ENCODE data around the gene LAIR2. TPM values are rescaled to one million over a fixed set of nuclear protein-coding genes. Genes with fewer than 3 reads are reported as not detected.
"Not testable (repeated sequence)": the region's sequence is repeated elsewhere in the genome, so short reads cannot be mapped to it uniquely, and the experiment has no call there.

Gene LAIR2
- total RNA-seq, 1 experiment from 2014 or later: not detected

- Histone ChIP-seq H3K36me3 (ENCODE audit: low read depth) (no peaks in the 10 kb centered on the region), H3K79me2 (ENCODE audit: low read depth) (no peaks in the 10 kb centered on the region), H2AFZ (no peak overlapping the region), H3K9me2 (ENCODE audit: insufficient read depth) (no peaks in the 10 kb centered on the region), H3F3A (ENCODE audit: insufficient read depth, low read depth) (no peaks in the 10 kb centered on the region), H3K4me2 (no peak overlapping the region), H3K4me3 (no peak overlapping the region), H3K27me3 (ENCODE audit: insufficient read depth, low read depth) (peaks cover 56% of the 10 kb centered on the region), H3K4me1 (replicated peaks; ENCODE audit: insufficient read depth) (no peaks in the 10 kb centered on the region), H3K27ac (no peak overlapping the region), H3K9me3 (ENCODE audit: insufficient read depth, low read depth) (no peaks in the 10 kb centered on the region), H4K20me1 (ENCODE audit: insufficient read depth) (no peaks in the 10 kb centered on the region)
- ChIA-PET POLR2A (ENCODE audit: unreplicated experiment) (no interaction called here), CTCF (no interaction called here)
- peak in 1 of 2 experiments; percentile 21 for DNase-seq
- no TSS peak for BruUV-seq (replicated peaks)
- TF ChIP-seq EZH2 (IDR thresholded peaks at IDR 0.05; ENCODE audit: low read depth): no peak
- intact Hi-C loops (cut with micrococcal nuclease; ENCODE audit: unreplicated experiment): no loop called here
These were observed 16.8 kb upstream of the LAIR2 start for GRCh38 chr19:54485851-54486250.

GRCh38 chr19:54489341-54489740 is 13.3 kb upstream of the LAIR2 start:
- H3K9me2 ChIP-seq (ENCODE audit: insufficient read depth): no peaks in the 10 kb centered on the region

GRCh38 chr19:54489766-54490165 is 12.9 kb upstream of the LAIR2 start:
- no peak overlapping the region for H3K4me3 ChIP-seq
- H3K4me2 ChIP-seq: no peak overlapping the region
- ChIA-PET CTCF (no interaction called here), POLR2A (ENCODE audit: unreplicated experiment) (no interaction called here)
- no peaks in the 10 kb centered on the region for H3K79me2 ChIP-seq (ENCODE audit: low read depth)
- no peaks in the 10 kb centered on the region for H3K9me2 ChIP-seq (ENCODE audit: insufficient read depth)
- BruUV-seq (replicated peaks): no TSS peak
- peaks cover 82% of the 10 kb centered on the region for H3K27me3 ChIP-seq (ENCODE audit: insufficient read depth, low read depth)
- H3K9me3 ChIP-seq (ENCODE audit: insufficient read depth, low read depth): no peaks in the 10 kb centered on the region
- no peak for TF ChIP-seq EZH2 (IDR thresholded peaks at IDR 0.05; ENCODE audit: low read depth)
- TF ChIP-seq, protein P1, sequence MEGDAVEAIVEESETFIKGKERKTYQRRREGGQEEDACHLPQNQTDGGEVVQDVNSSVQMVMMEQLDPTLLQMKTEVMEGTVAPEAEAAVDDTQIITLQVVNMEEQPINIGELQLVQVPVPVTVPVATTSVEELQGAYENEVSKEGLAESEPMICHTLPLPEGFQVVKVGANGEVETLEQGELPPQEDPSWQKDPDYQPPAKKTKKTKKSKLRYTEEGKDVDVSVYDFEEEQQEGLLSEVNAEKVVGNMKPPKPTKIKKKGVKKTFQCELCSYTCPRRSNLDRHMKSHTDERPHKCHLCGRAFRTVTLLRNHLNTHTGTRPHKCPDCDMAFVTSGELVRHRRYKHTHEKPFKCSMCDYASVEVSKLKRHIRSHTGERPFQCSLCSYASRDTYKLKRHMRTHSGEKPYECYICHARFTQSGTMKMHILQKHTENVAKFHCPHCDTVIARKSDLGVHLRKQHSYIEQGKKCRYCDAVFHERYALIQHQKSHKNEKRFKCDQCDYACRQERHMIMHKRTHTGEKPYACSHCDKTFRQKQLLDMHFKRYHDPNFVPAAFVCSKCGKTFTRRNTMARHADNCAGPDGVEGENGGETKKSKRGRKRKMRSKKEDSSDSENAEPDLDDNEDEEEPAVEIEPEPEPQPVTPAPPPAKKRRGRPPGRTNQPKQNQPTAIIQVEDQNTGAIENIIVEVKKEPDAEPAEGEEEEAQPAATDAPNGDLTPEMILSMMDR (conservative IDR thresholded peaks at IDR 0.05): no peak
- no peaks in the 10 kb centered on the region for H4K20me1 ChIP-seq (ENCODE audit: insufficient read depth)
- DNase-seq: peak in 1 of 2 experiments; percentile 21
- H3K4me1 ChIP-seq (replicated peaks; ENCODE audit: insufficient read depth): no peaks in the 10 kb centered on the region
- H3K27ac ChIP-seq: no peak overlapping the region
- no peaks in the 10 kb centered on the region for H3K36me3 ChIP-seq (ENCODE audit: low read depth)
- intact Hi-C loops (cut with micrococcal nuclease; ENCODE audit: unreplicated experiment): no loop called here
- H2AFZ ChIP-seq: no peak overlapping the region
- no peaks in the 10 kb centered on the region for H3F3A ChIP-seq (ENCODE audit: insufficient read depth, low read depth)

More at GRCh38 chr19:54489341-54489740, 13.3 kb upstream of the LAIR2 start:
- DNase-seq: peak in 1 of 2 experiments; percentile 2
- no peaks in the 10 kb centered on the region for H3K36me3 ChIP-seq (ENCODE audit: low read depth)
- H3K79me2 ChIP-seq (ENCODE audit: low read depth): no peaks in the 10 kb centered on the region
- TF ChIP-seq, protein P1 (conservative IDR thresholded peaks at IDR 0.05): no peak
- no peak for TF ChIP-seq EZH2 (IDR thresholded peaks at IDR 0.05; ENCODE audit: low read depth)
- no peak overlapping the region for H2AFZ ChIP-seq
- no peaks in the 10 kb centered on the region for H4K20me1 ChIP-seq (ENCODE audit: insufficient read depth)
- no peak overlapping the region for H3K4me3 ChIP-seq
- H3K4me2 ChIP-seq: no peak overlapping the region
- intact Hi-C loops (cut with micrococcal nuclease; ENCODE audit: unreplicated experiment): no loop called here
- H3K27ac ChIP-seq: no peak overlapping the region
- no peaks in the 10 kb centered on the region for H3K4me1 ChIP-seq (replicated peaks; ENCODE audit: insufficient read depth)
- H3F3A ChIP-seq (ENCODE audit: insufficient read depth, low read depth): no peaks in the 10 kb centered on the region
- CTCF ChIA-PET: no interaction called here
- peaks cover 82% of the 10 kb centered on the region for H3K27me3 ChIP-seq (ENCODE audit: insufficient read depth, low read depth)
- POLR2A ChIA-PET (ENCODE audit: unreplicated experiment): no interaction called here
- H3K9me3 ChIP-seq (ENCODE audit: insufficient read depth, low read depth): no peaks in the 10 kb centered on the region
- no TSS peak for BruUV-seq (replicated peaks)

DNA sequence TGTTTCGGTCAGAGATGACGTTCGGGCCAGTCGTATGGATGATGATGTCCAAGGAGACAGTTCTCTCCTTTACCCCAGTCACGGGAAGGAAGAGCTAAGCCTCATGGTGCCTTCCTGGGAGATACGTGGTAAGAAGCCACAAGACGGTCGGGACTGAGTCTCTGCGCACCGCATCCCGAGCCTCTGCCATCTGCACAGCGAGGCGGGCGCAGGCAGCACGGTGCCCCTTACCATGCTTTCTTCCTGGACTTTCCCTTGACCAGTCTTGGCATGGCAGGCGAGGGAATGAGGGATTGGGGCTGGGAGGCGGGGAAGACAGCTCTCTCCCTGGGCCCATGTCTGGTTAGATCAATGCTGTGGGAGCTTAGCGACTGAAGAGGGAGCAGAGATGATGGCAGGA is 10.1 kb upstream of the LAIR2 start:
- Histone ChIP-seq H3K4me3 (no peak overlapping the region), H3K36me3 (ENCODE audit: low read depth) (no peaks in the 10 kb centered on the region), H3K9me2 (ENCODE audit: insufficient read depth) (no peaks in the 10 kb centered on the region), H3F3A (ENCODE audit: insufficient read depth, low read depth) (no peaks in the 10 kb centered on the region), H2AFZ (no peak overlapping the region), H3K79me2 (ENCODE audit: low read depth) (no peaks in the 10 kb centered on the region), H3K4me2 (no peak overlapping the region), H3K4me1 (replicated peaks; ENCODE audit: insufficient read depth) (no peaks in the 10 kb centered on the region), H3K27ac (no peak overlapping the region), H3K27me3 (ENCODE audit: insufficient read depth, low read depth) (peaks cover 95% of the 10 kb centered on the region), H4K20me1 (ENCODE audit: insufficient read depth) (no peaks in the 10 kb centered on the region; the same call in 1 of the 2 replicates), H3K9me3 (ENCODE audit: insufficient read depth, low read depth) (no peaks in the 10 kb centered on the region)
- BruUV-seq (replicated peaks): no TSS peak
- TF ChIP-seq EZH2 (IDR thresholded peaks at IDR 0.05; ENCODE audit: low read depth): no peak
- TF ChIP-seq, protein P1 (conservative IDR thresholded peaks at IDR 0.05): no peak
- CTCF ChIA-PET: no interaction called here
- DNase-seq: peak in 1 of 2 experiments; percentile 33
- POLR2A ChIA-PET (ENCODE audit: unreplicated experiment): no interaction called here
- intact Hi-C loops (cut with micrococcal nuclease; ENCODE audit: unreplicated experiment): no loop called here

DNA sequence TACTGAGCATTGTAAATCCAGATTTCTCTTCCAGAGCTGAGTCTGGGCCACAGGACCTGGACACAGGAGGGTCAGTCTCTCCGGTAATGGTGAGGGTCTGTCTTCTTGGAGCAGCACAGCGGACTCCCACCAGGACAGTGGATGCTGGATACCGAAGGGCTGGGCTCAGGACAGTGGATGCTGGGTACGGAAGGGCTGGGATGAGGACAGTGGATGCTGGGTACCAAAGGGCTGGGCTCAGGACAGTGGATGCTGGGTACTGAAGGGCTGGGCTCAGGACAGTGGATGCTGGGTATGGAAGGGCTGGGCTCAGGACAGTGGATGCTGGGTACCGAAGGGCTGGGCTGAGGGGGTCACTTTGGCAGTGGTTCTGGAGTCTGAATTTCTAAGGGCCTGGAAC is 9.6 kb upstream of the LAIR2 start:
- CTCF ChIA-PET; H4K20me1 ChIP-seq (ENCODE audit: insufficient read depth); H3K79me2 ChIP-seq (ENCODE audit: low read depth); POLR2A ChIA-PET (ENCODE audit: unreplicated experiment); H3K9me2 ChIP-seq (ENCODE audit: insufficient read depth); H3K9me3 ChIP-seq (ENCODE audit: insufficient read depth, low read depth); H3K36me3 ChIP-seq (ENCODE audit: low read depth); H3F3A ChIP-seq (ENCODE audit: insufficient read depth, low read depth); BruUV-seq (replicated peaks); DNase-seq; H3K4me3 ChIP-seq; H3K27ac ChIP-seq; intact Hi-C loops (cut with micrococcal nuclease; ENCODE audit: unreplicated experiment); H2AFZ ChIP-seq; H3K4me1 ChIP-seq (replicated peaks; ENCODE audit: insufficient read depth); H3K4me2 ChIP-seq: not testable (repeated sequence)
- peaks cover 95% of the 10 kb centered on the region for H3K27me3 ChIP-seq (ENCODE audit: insufficient read depth, low read depth)

Data from PC-9 (cell line).